Upper lobe of right lung (tissue), 1 donor: Measurements from ENCODE around the gene PTPRM. TPM values are rescaled to one million over a fixed set of nuclear protein-coding genes. Genes with fewer than 3 reads are reported as not detected.

Experiments
- ATAC-seq: fragments of 200-7000 bp; cut with Tn5 transposase; one replicate; pipeline ENCODE4 v1.9.1; 2020; ENCODE audit warnings: mild to moderate bottlenecking, moderate library complexity
- DNase-seq: peaks from one replicate; pipeline ENCODE4 v3.0.0-alpha.2; 2020
- H3K27ac ChIP-seq: fragments of 200-600 bp; one replicate; pipeline ENCODE4 v1.8.0; 2022
- H3K27me3 ChIP-seq: fragments of 200-600 bp; one replicate; pipeline ENCODE4 v1.8.0; 2022; ENCODE audit warnings: mild to moderate bottlenecking
- H3K36me3 ChIP-seq: fragments of 200-600 bp; one replicate; pipeline ENCODE4 v1.8.0; 2022
- H3K4me1 ChIP-seq: fragments of 200-600 bp; one replicate; pipeline ENCODE4 v1.8.0; 2022
- H3K4me3 ChIP-seq: fragments of 200-600 bp; one replicate; pipeline ENCODE4 v1.8.0; 2022; ENCODE audit warnings: mild to moderate bottlenecking
- H3K9me3 ChIP-seq: fragments of 200-600 bp; one replicate; pipeline ENCODE4 v1.8.0; 2022
- CTCF ChIP-seq: fragments of 200-600 bp; IDR thresholded peaks from one replicate; pipeline ENCODE4 v1.8.0; 2022; ENCODE audit warnings: antibody characterized with exemption
- intact Hi-C: fragments of 100-400 bp; cut with DNase I; formaldehyde crosslinking; loops from one replicate; pipeline ENCODE4 v1.11.0; 2022
- total RNA-seq: library from RNA; stranded (reverse); fragmentation: NEBNext Ultra II Directional; extraction: Animal tissue kit (Norgen Biotek cat#: 25700); gene quantifications from one replicate; pipeline ENCODE4 v1.2.1, GENCODE V29; 2021
- donor health status: DM: no; HTN: yes; CAD: no; lungs with severe emphysema.

The PTPRM gene
- total RNA-seq, 1 donor from 2014 or later = 99.3 TPM

- ATAC-seq = no peak
- Histone ChIP-seq H3K36me3 (no peaks in the 10 kb centered on the region), H3K27me3 (no peaks in the 10 kb centered on the region), H3K27ac (no peak overlapping the region), H3K9me3 (no peaks in the 10 kb centered on the region), H3K4me1 (peaks cover 5% of the 10 kb centered on the region), H3K4me3 (no peak overlapping the region)
- no peak for DNase-seq
- no peak for TF ChIP-seq CTCF
- intact Hi-C loops = no loop called here
Observed at GRCh38 chr18:7662866-7663265, 95.8 kb downstream of the PTPRM start.

DNA sequence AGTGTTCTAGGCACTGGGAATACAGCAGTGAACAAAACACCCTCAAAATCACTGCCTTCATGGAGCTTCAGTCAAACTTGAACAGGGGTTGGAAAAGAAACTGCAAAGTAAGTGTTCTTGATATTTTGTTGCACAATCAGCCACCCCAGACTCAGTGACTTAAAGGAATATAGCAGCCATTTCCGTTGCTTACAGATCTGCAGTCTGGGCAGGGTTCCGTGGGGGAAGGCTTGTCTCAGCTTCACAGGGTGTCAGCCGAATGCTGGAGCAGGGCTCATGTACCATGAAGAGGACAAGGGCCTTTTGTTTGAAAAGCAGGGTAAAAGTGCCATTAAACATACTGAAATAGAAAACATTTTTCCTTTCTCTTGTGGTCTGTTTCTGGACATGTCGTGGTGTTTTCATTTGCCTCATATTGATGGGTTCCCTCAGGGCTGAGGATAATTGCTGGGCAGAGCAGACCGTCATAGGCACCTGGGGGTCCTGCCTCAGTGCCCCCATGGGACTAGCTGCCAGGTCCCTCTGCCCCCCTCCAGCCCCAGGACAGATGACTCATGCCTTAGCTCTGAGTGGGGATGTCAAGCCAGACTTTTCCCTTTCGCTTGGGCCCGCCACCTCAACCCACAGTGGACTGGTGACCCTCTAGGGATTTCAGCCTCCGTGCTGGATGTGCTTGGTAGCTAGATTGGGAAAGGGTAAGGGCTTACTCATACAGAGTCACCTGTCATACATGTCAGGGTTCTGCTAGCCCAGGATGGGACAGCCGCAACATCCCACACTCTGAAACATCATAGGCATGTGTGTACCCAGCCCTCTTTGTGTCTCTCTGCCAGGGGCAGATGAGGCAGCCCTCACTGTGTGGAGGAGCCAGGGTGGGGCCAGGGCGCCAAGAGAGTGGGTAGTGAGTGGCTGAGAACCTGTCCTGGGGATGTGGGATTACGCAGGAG, 96.5 kb downstream of the PTPRM start:
- ATAC-seq = peak; percentile 29
- DNase-seq = no peak
- no peak overlapping the region for H3K4me3 ChIP-seq
- no peaks in the 10 kb centered on the region for H3K27me3 ChIP-seq
- TF ChIP-seq CTCF = no peak
- intact Hi-C loops = no loop called here
- H3K27ac ChIP-seq = no peak overlapping the region
- H3K36me3 ChIP-seq = no peaks in the 10 kb centered on the region
- H3K4me1 ChIP-seq = peaks cover 5% of the 10 kb centered on the region
- H3K9me3 ChIP-seq = no peaks in the 10 kb centered on the region

DNA sequence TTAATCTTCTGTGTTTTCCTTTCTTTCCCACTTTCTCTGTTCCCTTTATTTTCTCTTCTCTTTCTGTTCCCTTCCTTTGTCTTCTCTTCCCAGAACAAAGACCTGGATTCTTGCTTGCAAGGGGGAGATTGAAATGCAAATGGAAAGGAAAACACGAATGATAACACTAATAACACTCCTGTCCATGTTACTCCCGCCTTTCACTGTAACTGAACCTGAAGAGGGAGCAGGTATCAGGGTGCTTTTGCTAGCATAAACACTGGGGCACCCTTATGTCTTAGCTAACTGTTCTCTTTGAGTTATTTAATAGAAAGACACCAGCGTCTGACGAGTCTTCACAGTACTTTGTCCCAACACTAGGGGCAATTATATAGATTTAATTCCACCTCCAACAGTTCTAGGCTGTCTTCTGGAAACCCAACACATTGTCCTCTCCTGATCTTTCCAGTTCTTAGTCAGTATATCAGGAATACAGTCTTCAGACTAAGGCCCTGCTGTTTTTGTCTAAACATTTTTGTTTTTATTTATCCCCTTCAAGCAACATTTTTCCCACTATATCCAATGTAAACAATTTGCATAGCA, 99.2 kb downstream of the PTPRM start:
- intact Hi-C loops = no loop called here
- TF ChIP-seq CTCF = no peak
- ATAC-seq = no peak

GRCh38 chr18:7668392-7668791, 101.3 kb downstream of the PTPRM start:
- intact Hi-C loops = no loop called here
- DNase-seq (no peak), ATAC-seq (no peak)
- Histone ChIP-seq H3K9me3 (no peaks in the 10 kb centered on the region), H3K4me1 (no peaks in the 10 kb centered on the region), H3K4me3 (no peak overlapping the region), H3K27ac (no peak overlapping the region), H3K36me3 (no peaks in the 10 kb centered on the region), H3K27me3 (no peaks in the 10 kb centered on the region)
- TF ChIP-seq CTCF = no peak

More for the DNA sequence above, 99.2 kb downstream of the PTPRM start:
- Histone ChIP-seq H3K9me3 (no peaks in the 10 kb centered on the region), H3K4me1 (no peaks in the 10 kb centered on the region), H3K4me3 (no peak overlapping the region), H3K27me3 (no peaks in the 10 kb centered on the region), H3K36me3 (no peaks in the 10 kb centered on the region), H3K27ac (no peak overlapping the region)
- no peak for DNase-seq

- ATAC-seq = no peak
- intact Hi-C loops = no loop called here
Observed at GRCh38 chr18:7669361-7669760, 102.2 kb downstream of the PTPRM start.

More at GRCh38 chr18:7669361-7669760, 102.2 kb downstream of the PTPRM start:
- Histone ChIP-seq H3K4me3 (no peak overlapping the region), H3K9me3 (no peaks in the 10 kb centered on the region), H3K27ac (no peak overlapping the region), H3K4me1 (no peaks in the 10 kb centered on the region), H3K27me3 (no peaks in the 10 kb centered on the region), H3K36me3 (no peaks in the 10 kb centered on the region)
- no peak for DNase-seq
- TF ChIP-seq CTCF = no peak
